GM21528 (cell line): ENCODE data around the gene GLIS1.

Experiments used
- ATAC-seq: cut with Tn5 transposase; IDR thresholded peaks from one replicate; pipeline ENCODE4 v1.9.1; 2021; ENCODE audit warnings: mild to moderate bottlenecking, moderate library complexity; ENCODE audit not compliant: unreplicated experiment, low FRiP score

The GLIS1 gene

GRCh38 chr1:53459321-53460175 is 279.4 kb downstream of the GLIS1 start, which contains the start of gene DMRTB1:
DMRTB1 (plus strand) TSS chr1:53459399; CDS start chr1:53459454, 55 bp downstream.
- ATAC-seq: no peak

- ATAC-seq: no peak
Measured at GRCh38 chr1:53458634-53459033, 280.3 kb downstream of the GLIS1 start.
